Uterus (tissue), 4 donors: ENCODE results near the gene DYNLL1. TPM values are rescaled to one million over a fixed set of nuclear protein-coding genes. Genes with fewer than 3 reads are reported as not detected.
"Not testable (repeated sequence)": the region's sequence is repeated elsewhere in the genome, so short reads cannot be mapped to it uniquely, and the experiment has no call there.

Source experiments
- DNase-seq, 2 donors: peaks; one replicate each; pipeline ENCODE4 v3.0.0-alpha.2; 2019 to 2020
- H3K27ac ChIP-seq, 2 donors: fragments of 200-600 bp; sonication (generic); 1 replicate in 1 of 2; 2 replicates in 1 of 2; pipeline ENCODE4 v1.5.1; 2016 to 2018
- H3K27me3 ChIP-seq, 2 donors: fragments of 200-600 bp; sonication (generic); one replicate each; pipeline ENCODE4 v1.5.1; 2018 to 2019; ENCODE audit warnings: control low read depth in 1 of 2
- H3K36me3 ChIP-seq, 2 donors: fragments of 200-600 bp; sonication (generic); one replicate each; pipeline ENCODE4 v1.5.1; 2019; ENCODE audit warnings: control low read depth in 1 of 2
- H3K4me1 ChIP-seq, 2 donors: fragments of 200-600 bp; sonication (generic); one replicate each; pipeline ENCODE4 v1.5.1; 2018 to 2019; ENCODE audit warnings: control low read depth in 1 of 2
- H3K4me3 ChIP-seq, 2 donors: fragments of 200-600 bp; sonication (generic); 1 replicate in 1 of 2; 2 replicates in 1 of 2; pipeline ENCODE4 v1.5.1; 2018 to 2019; ENCODE audit warnings: mild to moderate bottlenecking in 1 of 2
- H3K9me3 ChIP-seq, 2 donors: fragments of 200-600 bp; sonication (generic); one replicate each; pipeline ENCODE4 v1.5.1; 2019; ENCODE audit warnings: control low read depth in 1 of 2
- POLR2A ChIP-seq, 2 donors: fragments of 450-650 bp; IDR thresholded peaks; one replicate each; pipeline ENCODE4 v1.6.1; 2016; ENCODE audit warnings: antibody characterized with exemption in 2 of 2, mild to moderate bottlenecking in 1 of 2, moderate library complexity in 1 of 2
- intact Hi-C: fragments of 100-400 bp; cut with DNase I; formaldehyde crosslinking; loops from one replicate; pipeline ENCODE4 v1.15.1; 2023; ENCODE audit warnings: low total_unique reads
- total RNA-seq, 4 donors: library from RNA; depleted of rRNA in 3 of 4; stranded (reverse); fragments of >200 nt in 3 of 4; gene quantifications; one replicate each; pipeline versions ENCODE4 v1.1.0 to v1.2.4, GENCODE V29; 2014 to 2023
- TF ChIP-seq, protein P1 (sequence below), 4 experiments: fragments of 200-600 bp in 2 of 4; fragments of 450-650 bp in 2 of 4; sonication (generic) in 2 of 4; IDR thresholded peaks; one replicate each; pipeline ENCODE4 v1.5.1; 2016 to 2019; ENCODE audit warnings: antibody characterized with exemption in 4 of 4, mild to moderate bottlenecking in 2 of 4, moderate library complexity in 1 of 4
- donor health status: DM: yes; HTN: yes; CAD: no.

The DYNLL1 gene
- total RNA-seq, 4 donors from 2014 or later: 239 to 457 (median 291) TPM

GRCh38 chr12:120504587-120504986 is 8.7 kb downstream of the DYNLL1 start:
- H3K36me3 ChIP-seq: no peaks in the 10 kb centered on the region
- no peak for TF ChIP-seq POLR2A (IDR thresholded peaks at IDR 0.05)
- TF ChIP-seq, protein P1, sequence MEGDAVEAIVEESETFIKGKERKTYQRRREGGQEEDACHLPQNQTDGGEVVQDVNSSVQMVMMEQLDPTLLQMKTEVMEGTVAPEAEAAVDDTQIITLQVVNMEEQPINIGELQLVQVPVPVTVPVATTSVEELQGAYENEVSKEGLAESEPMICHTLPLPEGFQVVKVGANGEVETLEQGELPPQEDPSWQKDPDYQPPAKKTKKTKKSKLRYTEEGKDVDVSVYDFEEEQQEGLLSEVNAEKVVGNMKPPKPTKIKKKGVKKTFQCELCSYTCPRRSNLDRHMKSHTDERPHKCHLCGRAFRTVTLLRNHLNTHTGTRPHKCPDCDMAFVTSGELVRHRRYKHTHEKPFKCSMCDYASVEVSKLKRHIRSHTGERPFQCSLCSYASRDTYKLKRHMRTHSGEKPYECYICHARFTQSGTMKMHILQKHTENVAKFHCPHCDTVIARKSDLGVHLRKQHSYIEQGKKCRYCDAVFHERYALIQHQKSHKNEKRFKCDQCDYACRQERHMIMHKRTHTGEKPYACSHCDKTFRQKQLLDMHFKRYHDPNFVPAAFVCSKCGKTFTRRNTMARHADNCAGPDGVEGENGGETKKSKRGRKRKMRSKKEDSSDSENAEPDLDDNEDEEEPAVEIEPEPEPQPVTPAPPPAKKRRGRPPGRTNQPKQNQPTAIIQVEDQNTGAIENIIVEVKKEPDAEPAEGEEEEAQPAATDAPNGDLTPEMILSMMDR (IDR thresholded peaks at IDR 0.05): no peak
- no peak for DNase-seq

GRCh38 chr12:120508537-120508936 is 12.6 kb downstream of the DYNLL1 start:
- Histone ChIP-seq H3K4me3 (no peak overlapping the region), H3K9me3 (no peaks in the 10 kb centered on the region), H3K36me3 (no peaks in the 10 kb centered on the region), H3K27me3 (no peaks in the 10 kb centered on the region), H3K27ac (no peak overlapping the region), H3K4me1 (no peaks in the 10 kb centered on the region)
- intact Hi-C loops: no loop called here
- no peak for DNase-seq
- TF ChIP-seq, protein P1 (IDR thresholded peaks at IDR 0.05): no peak
- no peak for TF ChIP-seq POLR2A (IDR thresholded peaks at IDR 0.05)

More at GRCh38 chr12:120504587-120504986, 8.7 kb downstream of the DYNLL1 start:
- no peak overlapping the region for H3K27ac ChIP-seq
- H3K4me3 ChIP-seq: no peak overlapping the region
- H3K27me3 ChIP-seq: no peaks in the 10 kb centered on the region
- no peaks in the 10 kb centered on the region for H3K4me1 ChIP-seq
- intact Hi-C loops: no loop called here
- H3K9me3 ChIP-seq: no peaks in the 10 kb centered on the region

DNA sequence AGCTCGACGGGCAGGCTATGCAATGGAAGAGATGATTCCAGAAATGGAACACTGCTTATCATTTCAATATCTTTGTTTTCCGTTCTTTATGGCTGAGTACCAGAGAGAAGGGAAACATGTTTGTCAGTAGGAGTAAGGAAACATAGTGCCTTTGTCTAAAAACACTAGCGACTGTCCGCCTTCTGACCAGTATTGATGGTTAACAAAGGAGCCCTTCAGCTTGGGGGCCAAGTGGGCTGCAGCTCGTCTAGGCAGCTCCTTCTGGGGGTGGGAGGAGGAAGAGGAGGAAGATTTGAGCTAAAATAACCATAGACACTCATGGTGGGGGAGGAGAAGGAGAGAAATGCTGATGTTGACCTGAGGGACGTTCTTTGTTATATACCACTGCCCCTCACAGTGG is 18.1 kb downstream of the DYNLL1 start:
- TF ChIP-seq, protein P1 (IDR thresholded peaks at IDR 0.05): no peak
- TF ChIP-seq POLR2A (IDR thresholded peaks at IDR 0.05): no peak
- Histone ChIP-seq H3K27me3 (no peaks in the 10 kb centered on the region), H3K36me3 (no peaks in the 10 kb centered on the region), H3K9me3 (no peaks in the 10 kb centered on the region), H3K27ac (no peak overlapping the region), H3K4me3 (no peak overlapping the region), H3K4me1 (no peaks in the 10 kb centered on the region)
- intact Hi-C loops: no loop called here
- DNase-seq: no peak

DNA sequence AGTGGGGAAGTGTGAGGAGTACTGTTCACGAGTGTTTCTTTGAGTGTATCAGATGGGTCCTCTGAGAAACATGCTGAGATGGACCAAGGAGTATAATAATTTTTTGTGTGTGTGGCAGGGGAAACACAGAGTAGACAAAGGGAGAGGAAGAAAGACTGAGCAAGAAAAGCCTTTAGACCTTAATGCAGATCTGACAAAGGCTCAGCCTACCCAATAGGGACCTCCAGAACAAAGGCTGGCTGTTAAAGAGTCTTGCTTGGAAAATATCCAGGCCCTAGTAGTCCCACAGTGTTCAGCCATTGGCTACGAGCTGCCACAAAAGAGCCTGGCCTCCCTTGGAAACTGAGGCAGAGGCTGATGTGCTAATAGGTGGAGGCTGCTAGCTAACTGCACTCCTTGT is 19.6 kb downstream of the DYNLL1 start:
- no peak overlapping the region for H3K27ac ChIP-seq
- DNase-seq: no peak
- H3K36me3 ChIP-seq: no peaks in the 10 kb centered on the region
- H3K27me3 ChIP-seq: no peaks in the 10 kb centered on the region
- no peaks in the 10 kb centered on the region for H3K4me1 ChIP-seq
- TF ChIP-seq POLR2A (IDR thresholded peaks at IDR 0.05): no peak
- TF ChIP-seq, protein P1 (IDR thresholded peaks at IDR 0.05): no peak
- no peak overlapping the region for H3K4me3 ChIP-seq
- H3K9me3 ChIP-seq: no peaks in the 10 kb centered on the region
- intact Hi-C loops: no loop called here

DNA sequence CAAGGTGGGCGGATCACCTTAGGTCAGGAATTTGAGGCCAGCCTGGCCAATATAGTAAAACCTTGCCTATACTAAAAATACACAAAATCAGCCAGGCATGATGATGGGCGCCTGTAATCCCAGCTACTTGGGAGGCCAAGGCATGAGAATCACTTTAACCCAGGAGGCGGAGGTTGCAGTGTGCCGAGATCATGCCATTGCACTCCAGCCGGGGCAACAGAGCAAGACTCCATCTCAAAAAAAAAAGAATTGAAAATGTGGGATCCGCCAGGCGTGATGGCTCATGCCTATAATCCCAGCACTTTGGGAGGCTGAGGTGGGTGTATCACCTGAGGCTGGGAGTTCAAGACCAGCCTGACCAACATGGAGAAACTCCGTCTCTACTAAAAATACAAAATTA is 23.4 kb downstream of the DYNLL1 start:
- H3K4me1 ChIP-seq, H3K27me3 ChIP-seq, H3K36me3 ChIP-seq, H3K27ac ChIP-seq, H3K4me3 ChIP-seq, H3K9me3 ChIP-seq, intact Hi-C loops, DNase-seq: not testable (repeated sequence)

- no peak overlapping the region for H3K27ac ChIP-seq
Observed at GRCh38 chr12:120522568-120522967, 26.7 kb downstream of the DYNLL1 start.

More at GRCh38 chr12:120522568-120522967, 26.7 kb downstream of the DYNLL1 start:
- H3K4me3 ChIP-seq: no peak overlapping the region
- intact Hi-C loops: no loop called here
- H3K27me3 ChIP-seq: no peaks in the 10 kb centered on the region
- H3K36me3 ChIP-seq: no peaks in the 10 kb centered on the region
- no peak for TF ChIP-seq POLR2A (IDR thresholded peaks at IDR 0.05)
- TF ChIP-seq, protein P1 (IDR thresholded peaks at IDR 0.05): no peak
- no peaks in the 10 kb centered on the region for H3K9me3 ChIP-seq
- no peaks in the 10 kb centered on the region for H3K4me1 ChIP-seq
- no peak for DNase-seq
